ENCODE measurements around the gene GABBR2.

GABBR2 gene

GRCh38 chr9:98538626-98539031 lies 170.1 kb downstream of the GABBR2 start:
- DNase-seq (ENCODE audit: low read depth) = no peak

GRCh38 chr9:98538203-98538602 lies 170.5 kb downstream of the GABBR2 start:
- DNase-seq (ENCODE audit: low read depth) = no peak

GRCh38 chr9:98536542-98537173 lies 172.1 kb downstream of the GABBR2 start:
- DNase-seq (ENCODE audit: low read depth) = no peak

GRCh38 chr9:98533866-98534265 lies 174.9 kb downstream of the GABBR2 start:
- DNase-seq (ENCODE audit: low read depth) = no peak

- DNase-seq (ENCODE audit: low read depth) = no peak
These were observed 175.6 kb downstream of the GABBR2 start for GRCh38 chr9:98533132-98533531.

GRCh38 chr9:98532574-98532973 lies 176.2 kb downstream of the GABBR2 start:
- DNase-seq (ENCODE audit: low read depth) = no peak

GRCh38 chr9:98532147-98532546 lies 176.6 kb downstream of the GABBR2 start:
- DNase-seq (ENCODE audit: low read depth) = no peak

GRCh38 chr9:98530806-98531386 lies 177.8 kb downstream of the GABBR2 start:
- no peak for DNase-seq (ENCODE audit: low read depth)

- DNase-seq (ENCODE audit: low read depth) = no peak
These were observed 178.5 kb downstream of the GABBR2 start for GRCh38 chr9:98530275-98530674.

GRCh38 chr9:98529841-98530240 lies 178.9 kb downstream of the GABBR2 start:
- no peak for DNase-seq (ENCODE audit: low read depth)

GRCh38 chr9:98523231-98523901 lies 185.4 kb downstream of the GABBR2 start:
- DNase-seq (ENCODE audit: low read depth) = peak; percentile 14

- no peak for DNase-seq (ENCODE audit: low read depth)
These were observed 186.2 kb downstream of the GABBR2 start for GRCh38 chr9:98522487-98522886.

- DNase-seq (ENCODE audit: low read depth) = peak; percentile 42
These were observed 187.6 kb downstream of the GABBR2 start for GRCh38 chr9:98521141-98521540.

- DNase-seq (ENCODE audit: low read depth) = no peak
These were observed 188.3 kb downstream of the GABBR2 start for GRCh38 chr9:98520221-98520960.

GRCh38 chr9:98519641-98520040 lies 189.1 kb downstream of the GABBR2 start:
- no peak for DNase-seq (ENCODE audit: low read depth)

GRCh38 chr9:98518556-98518955 lies 190.2 kb downstream of the GABBR2 start:
- DNase-seq (ENCODE audit: low read depth) = no peak

GRCh38 chr9:98517761-98518160 lies 191.0 kb downstream of the GABBR2 start:
- no peak for DNase-seq (ENCODE audit: low read depth)

- no peak for DNase-seq (ENCODE audit: low read depth)
These were observed 191.7 kb downstream of the GABBR2 start for GRCh38 chr9:98516897-98517503.

GRCh38 chr9:98516205-98516896 lies 192.4 kb downstream of the GABBR2 start:
- DNase-seq (ENCODE audit: low read depth) = no peak

- DNase-seq (ENCODE audit: low read depth) = no peak
These were observed 193.1 kb downstream of the GABBR2 start for GRCh38 chr9:98515506-98516204.

GRCh38 chr9:98514841-98515240 lies 193.9 kb downstream of the GABBR2 start:
- DNase-seq (ENCODE audit: low read depth) = no peak
